GM15510 (cell line): ENCODE results near the gene EPM2AIP1.
A peak's percentile ranks its signal among the peaks of the same experiment; 100 is the strongest.

ENCODE experiments used
- POLR2A ChIP-seq: IDR thresholded peaks from 3 replicates; pipeline ENCODE4 v1.6.1; 2011; ENCODE audit warnings: borderline replicate concordance; ENCODE audit not compliant: insufficient read length; ENCODE audit errors: extremely low read depth

Gene EPM2AIP1

GRCh38 chr3:37016903-37017302, 24.0 kb upstream of the EPM2AIP1 start:
- no peak for TF ChIP-seq POLR2A

GRCh38 chr3:37015642-37016041, 22.7 kb upstream of the EPM2AIP1 start:
- TF ChIP-seq POLR2A: no peak

- no peak for TF ChIP-seq POLR2A
These were observed 21.7 kb upstream of the EPM2AIP1 start for GRCh38 chr3:37014620-37015019.

GRCh38 chr3:36993326-36994283, 674 bp upstream of the EPM2AIP1 start, which contains the start of gene MLH1:
Gene MLH1, plus strand, starts transcription at chr3:36993518. Its CDS starts 30 bp downstream, at chr3:36993548.
- peak; percentile 76 for TF ChIP-seq POLR2A

GRCh38 chr3:36991923-36992805, 767 bp downstream of the EPM2AIP1 start:
- TF ChIP-seq POLR2A: no peak

- no peak for TF ChIP-seq POLR2A
These were observed 1.8 kb downstream of the EPM2AIP1 start for GRCh38 chr3:36991147-36991546.

- no peak for TF ChIP-seq POLR2A
These were observed 3.4 kb downstream of the EPM2AIP1 start for GRCh38 chr3:36989568-36989967.

- no peak for TF ChIP-seq POLR2A
These were observed 3.9 kb downstream of the EPM2AIP1 start for GRCh38 chr3:36989005-36989404.

GRCh38 chr3:36988356-36988755, 4.6 kb downstream of the EPM2AIP1 start:
- no peak for TF ChIP-seq POLR2A

- no peak for TF ChIP-seq POLR2A
These were observed 11.9 kb downstream of the EPM2AIP1 start for GRCh38 chr3:36981006-36981405.

GRCh38 chr3:36973139-36973538, 19.8 kb downstream of the EPM2AIP1 start:
- no peak for TF ChIP-seq POLR2A

GRCh38 chr3:36972163-36972562, 20.8 kb downstream of the EPM2AIP1 start:
- TF ChIP-seq POLR2A: no peak

- TF ChIP-seq POLR2A: no peak
These were observed 23.1 kb downstream of the EPM2AIP1 start for GRCh38 chr3:36969540-36970432.

- no peak for TF ChIP-seq POLR2A
These were observed 23.8 kb downstream of the EPM2AIP1 start for GRCh38 chr3:36969085-36969484.
